Subcutaneous abdominal adipose tissue (tissue), 5 donors: ENCODE measurements around the gene MT1A.
"Not testable (repeated sequence)": the region's sequence is repeated elsewhere in the genome, so short reads cannot be mapped to it uniquely, and the experiment has no call there.

ENCODE experiments used
- H3K27ac ChIP-seq: one replicate; pipeline ENCODE4 v1.7.0; 2013; ENCODE audit warnings: low read depth, mild to moderate bottlenecking, inconsistent platforms, low read length, moderate library complexity
- H3K27me3 ChIP-seq, 5 donors: one replicate each; pipeline ENCODE4 v1.7.0; 2013; ENCODE audit warnings: low read length in 5 of 5, inconsistent platforms in 1 of 5; ENCODE audit not compliant: control insufficient read depth in 5 of 5, insufficient read depth in 4 of 5
- H3K36me3 ChIP-seq, 5 donors: one replicate each; pipeline ENCODE4 v1.7.0; 2013; ENCODE audit warnings: low read length in 5 of 5; ENCODE audit not compliant: control insufficient read depth in 5 of 5, insufficient read depth in 5 of 5
- H3K4me1 ChIP-seq, 5 donors: one replicate each; pipeline ENCODE4 v1.7.0; 2013; ENCODE audit warnings: low read length in 5 of 5, mild to moderate bottlenecking in 3 of 5, moderate library complexity in 1 of 5; ENCODE audit not compliant: control insufficient read depth in 5 of 5, insufficient read depth in 5 of 5
- H3K4me3 ChIP-seq, 5 donors: one replicate each; pipeline ENCODE4 v1.7.0; 2013; ENCODE audit warnings: low read length in 5 of 5, low read depth in 1 of 5
- H3K9ac ChIP-seq, 5 donors: one replicate each; pipeline ENCODE4 v1.7.0; 2013; ENCODE audit warnings: low read length in 5 of 5, mild to moderate bottlenecking in 4 of 5, moderate library complexity in 3 of 5
- H3K9me3 ChIP-seq, 5 donors: one replicate each; pipeline ENCODE4 v1.7.0; 2013; ENCODE audit warnings: low read length in 5 of 5; ENCODE audit not compliant: control insufficient read depth in 5 of 5
- donor health status: healthy.
- donor health status: healthy.
- donor health status: healthy.
- donor health status: healthy.
- donor health status: healthy.

The MT1A gene

DNA sequence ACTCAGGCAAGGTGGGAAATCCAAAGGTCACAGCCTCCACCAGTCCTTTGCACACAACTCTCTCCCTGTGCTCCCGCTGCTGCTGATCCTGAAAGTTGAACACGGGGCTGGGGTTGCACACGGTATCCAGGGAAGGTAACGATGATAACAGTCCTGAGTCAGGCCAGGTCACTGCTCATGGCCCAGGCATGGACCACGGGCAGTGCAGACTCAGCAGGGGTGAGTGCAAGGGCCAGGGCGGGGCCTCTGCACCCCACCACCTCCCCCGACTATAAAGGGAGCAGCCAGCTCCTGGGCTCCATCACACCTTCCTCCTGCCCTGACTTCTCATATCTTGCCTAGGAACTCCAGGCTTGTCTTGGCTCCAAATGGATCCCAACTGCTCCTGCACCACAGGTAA, 13.1 kb downstream of the MT1A start, which contains the start of gene MT1B:
MT1B (plus strand) TSS at position 301 of the 400 bp plus-strand sequence; CDS start at position 369, 68 bp downstream.
- Histone ChIP-seq H3K36me3 (no peaks in the 10 kb centered on the region), H3K9me3 (no peaks in the 10 kb centered on the region), H3K4me3 (no peak within 1 kb of the TSS), H3K27ac (no peak within 1 kb of the TSS), H3K9ac (no peak within 1 kb of the TSS), H3K27me3 (peaks cover 0 to 6% (median 3%) of the 10 kb centered on the region in 5 donors), H3K4me1 (peaks cover 0 to 37% (median 34%) of the 10 kb centered on the region in 5 donors)

DNA sequence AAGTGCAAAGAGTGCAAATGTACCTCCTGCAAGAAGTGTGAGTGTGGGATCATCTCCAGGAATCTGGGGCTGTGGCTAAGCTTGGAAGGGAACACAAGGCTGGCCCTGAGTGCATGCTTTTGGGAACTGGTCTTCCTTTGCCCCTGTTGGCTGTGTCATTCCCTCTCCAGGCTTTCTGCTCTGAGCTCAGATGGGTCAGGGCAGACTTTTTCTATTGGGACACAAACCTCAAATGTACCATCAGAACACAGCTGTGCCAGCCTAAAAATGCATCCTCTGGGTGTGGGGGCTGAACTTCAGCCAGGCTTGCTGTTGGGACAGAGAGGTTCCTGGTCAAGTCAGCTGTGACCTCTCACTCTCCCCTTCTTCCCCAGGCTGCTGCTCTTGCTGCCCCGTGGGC, 14.1 kb downstream of the MT1A start:
- Histone ChIP-seq H3K9ac (no peak overlapping the region), H3K27me3 (peaks cover 0 to 5% (median under 1%) of the 10 kb centered on the region in 5 donors), H3K9me3 (no peaks in the 10 kb centered on the region), H3K4me1 (peaks cover 2 to 37% (median 35%) of the 10 kb centered on the region in 5 donors), H3K36me3 (no peaks in the 10 kb centered on the region), H3K27ac (no peak overlapping the region), H3K4me3 (no peak overlapping the region)

DNA sequence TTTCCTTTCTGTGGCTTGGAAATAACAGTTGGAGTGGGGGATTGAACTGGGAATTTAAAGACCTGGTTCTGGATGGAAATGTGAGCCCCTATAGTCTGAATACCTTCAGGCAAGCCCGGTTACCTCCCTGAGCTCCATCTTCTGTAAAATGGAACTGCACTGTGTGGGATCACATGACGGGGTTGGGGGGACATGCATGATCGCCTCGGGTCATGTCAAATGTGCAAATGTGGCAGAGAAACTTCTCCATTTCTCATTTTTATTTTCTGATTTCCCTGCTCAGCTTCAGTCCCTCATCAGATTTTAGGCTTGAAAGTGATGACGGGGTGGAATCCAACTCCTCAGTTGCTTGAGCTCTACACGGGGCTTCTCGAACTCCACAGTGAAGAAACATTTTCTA, 14.8 kb downstream of the MT1A start:
- Histone ChIP-seq H3K27ac (no peak overlapping the region), H3K9me3 (no peaks in the 10 kb centered on the region), H3K4me1 (peaks cover 4 to 39% (median 36%) of the 10 kb centered on the region in 5 donors), H3K36me3 (no peaks in the 10 kb centered on the region), H3K9ac (no peak overlapping the region), H3K27me3 (peaks cover 0 to 3% (median 0%) of the 10 kb centered on the region in 5 donors), H3K4me3 (no peak overlapping the region)

DNA sequence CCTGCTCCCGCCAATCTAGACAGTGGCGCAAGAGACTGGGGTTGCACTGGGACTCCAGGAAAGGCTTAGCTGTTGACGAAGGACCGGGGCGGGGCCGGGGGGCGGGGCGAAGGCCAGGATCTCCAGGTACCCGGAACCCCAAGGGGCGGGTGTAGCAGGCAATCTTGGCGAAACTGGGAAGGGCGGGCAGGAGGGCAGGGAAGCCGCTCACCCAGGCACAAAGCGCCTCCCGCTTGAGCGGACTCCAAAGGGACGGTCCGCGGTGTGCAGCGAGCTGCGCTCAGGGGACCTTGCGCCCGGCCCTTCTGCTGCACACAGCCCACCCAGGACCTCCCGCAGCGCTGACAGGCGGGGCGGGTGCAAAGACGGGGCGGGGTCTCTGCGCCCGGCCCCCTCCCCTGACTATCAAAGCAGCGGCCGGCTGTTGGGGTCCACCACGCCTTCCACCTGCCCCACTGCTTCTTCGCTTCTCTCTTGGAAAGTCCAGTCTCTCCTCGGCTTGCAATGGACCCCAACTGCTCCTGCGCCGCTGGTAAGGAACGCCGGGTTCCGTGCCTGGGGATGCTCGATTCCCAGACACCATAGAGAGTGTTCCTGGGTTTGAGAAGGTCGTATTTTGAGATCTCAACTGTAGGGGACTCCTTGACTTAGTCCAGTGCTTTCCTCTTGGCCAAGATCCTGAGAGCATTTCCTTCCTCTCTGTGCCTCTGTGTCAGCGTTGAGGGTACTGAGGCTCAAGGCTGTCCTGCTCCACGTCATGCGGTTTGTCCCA, 19.3 kb downstream of the MT1A start, which contains the start of gene MT1F:
MT1F (plus strand) TSS at position 405 of the 772 bp plus-strand sequence; CDS start at position 505, 100 bp downstream.
- H3K27ac ChIP-seq, result no peak within 1 kb of the TSS
- H3K9me3 ChIP-seq, result no peaks in the 10 kb centered on the region
- H3K27me3 ChIP-seq, result peaks cover 2 to 8% (median 6%) of the 10 kb centered on the region in 5 donors
- no peaks in the 10 kb centered on the region for H3K36me3 ChIP-seq
- H3K9ac ChIP-seq, result peak within 1 kb of the TSS in 3 of 5 donors; percentile 46 to 57 (median 48)
- H3K4me1 ChIP-seq, result peaks cover 5 to 29% (median 24%) of the 10 kb centered on the region in 5 donors
- peak within 1 kb of the TSS; percentile 59 to 71 (median 66) for H3K4me3 ChIP-seq

DNA sequence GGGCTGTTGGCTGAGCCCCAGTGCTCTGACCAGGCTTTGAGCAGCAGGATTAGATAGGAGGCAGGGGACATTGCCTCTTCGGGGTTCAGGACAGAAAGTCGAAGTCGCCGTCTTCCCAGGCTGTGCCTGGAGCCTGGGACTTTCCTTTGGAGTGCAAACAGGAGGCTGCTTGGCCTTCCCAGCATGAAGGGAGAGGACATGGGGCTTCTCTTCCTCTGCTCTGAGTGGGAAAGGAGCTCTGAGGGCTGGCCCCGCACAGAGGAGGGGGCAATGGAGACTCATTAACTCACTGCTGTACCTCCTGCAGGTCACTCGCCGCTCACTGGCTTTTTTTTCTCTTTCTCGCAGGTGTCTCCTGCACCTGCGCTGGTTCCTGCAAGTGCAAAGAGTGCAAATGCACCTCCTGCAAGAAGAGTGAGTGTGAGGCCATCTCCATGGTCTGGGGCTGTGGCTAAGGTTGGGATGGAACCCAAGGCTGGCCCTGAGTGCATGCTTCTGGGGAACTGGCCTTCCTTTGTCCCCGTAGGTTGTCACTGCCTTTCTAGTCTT, 19.9 kb downstream of the MT1A start:
- Histone ChIP-seq H3K9me3 (no peaks in the 10 kb centered on the region), H3K36me3 (no peaks in the 10 kb centered on the region), H3K27ac (no peak overlapping the region), H3K4me1 (peaks cover 5 to 22% (median 18%) of the 10 kb centered on the region in 5 donors), H3K9ac (peak overlapping the region in 3 of 5 donors; percentile 46 to 57 (median 48)), H3K27me3 (peaks cover 4 to 13% (median 11%) of the 10 kb centered on the region in 5 donors), H3K4me3 (peak overlapping the region; percentile 59 to 71 (median 66))

DNA sequence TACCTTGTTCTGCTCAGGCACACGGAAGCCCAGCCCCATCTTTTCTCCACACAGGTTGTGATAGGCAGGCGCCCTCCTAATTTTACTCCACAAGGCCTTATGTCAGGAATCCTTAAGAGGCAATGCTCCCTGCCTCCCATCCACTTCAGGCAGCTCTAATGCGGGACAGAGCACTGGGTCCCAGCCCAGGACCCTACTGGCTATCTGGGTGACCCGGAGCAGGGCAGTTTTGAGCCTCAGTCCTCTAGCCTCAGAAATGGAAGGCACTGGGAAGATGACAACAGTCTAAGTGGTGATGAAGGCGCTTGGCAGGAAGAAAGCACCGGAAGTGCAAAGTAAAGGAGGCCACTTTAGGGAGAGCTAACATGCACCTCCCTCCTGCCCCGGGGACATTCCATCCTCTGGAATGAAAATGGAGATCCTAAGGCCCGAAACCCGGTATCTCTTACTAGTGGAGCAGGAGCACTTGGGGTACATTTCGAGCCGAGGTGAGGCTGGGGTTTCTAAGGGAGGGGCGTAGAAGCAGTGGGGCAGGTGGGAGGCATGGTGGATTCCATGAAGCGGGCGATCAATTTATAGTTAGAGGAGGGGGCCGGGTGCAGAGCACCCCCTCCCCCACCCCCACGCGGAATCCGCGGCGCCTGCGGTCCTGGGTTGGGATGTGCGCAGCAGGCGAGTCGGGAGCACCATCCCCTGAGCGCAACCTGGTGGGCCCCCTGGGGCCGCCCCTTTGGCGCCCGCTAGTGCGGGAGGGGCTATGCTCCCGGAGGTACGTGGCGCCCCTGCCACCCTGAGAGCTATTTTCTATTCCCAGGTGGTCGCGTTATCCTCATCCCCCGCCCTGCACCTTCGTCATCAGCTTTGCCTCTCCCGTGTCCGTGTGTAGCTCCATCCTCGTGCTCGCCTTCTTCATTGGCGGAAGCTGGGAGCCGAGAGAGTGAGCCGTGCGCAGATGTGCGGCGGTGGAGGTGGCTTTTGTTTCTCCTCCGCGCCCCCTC, 24.2 kb downstream of the MT1A start:
- Histone ChIP-seq H3K9ac (no peak overlapping the region), H3K4me1 (peaks cover 3 to 18% (median 14%) of the 10 kb centered on the region in 5 donors), H3K27me3 (peaks cover 4 to 17% (median 13%) of the 10 kb centered on the region in 5 donors), H3K9me3 (no peaks in the 10 kb centered on the region), H3K36me3 (no peaks in the 10 kb centered on the region), H3K4me3 (no peak overlapping the region), H3K27ac (no peak overlapping the region)

DNA sequence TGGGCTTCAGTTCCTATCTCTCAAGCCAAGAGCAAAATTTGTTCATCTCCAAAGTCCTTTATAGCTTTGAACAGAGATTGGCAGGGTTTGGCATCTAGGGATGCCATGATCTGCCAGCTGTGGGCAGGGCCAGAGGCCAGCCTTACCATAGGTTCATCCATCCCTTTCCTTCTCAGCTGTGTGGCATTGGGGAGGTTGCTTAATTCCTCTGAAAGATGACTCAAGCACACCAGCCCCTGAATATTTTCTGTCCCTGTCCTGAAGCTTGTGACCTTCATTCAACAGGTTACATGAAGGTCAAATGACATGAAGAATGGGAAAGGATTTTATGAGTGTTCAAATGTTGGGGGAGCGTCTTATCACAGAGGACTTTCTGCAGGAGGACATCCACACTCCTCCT, 26.0 kb downstream of the MT1A start:
- Histone ChIP-seq H3K27ac (no peak overlapping the region), H3K4me3 (no peak overlapping the region), H3K9me3 (no peaks in the 10 kb centered on the region), H3K36me3 (no peaks in the 10 kb centered on the region), H3K4me1 (peaks cover 0 to 17% (median 11%) of the 10 kb centered on the region in 5 donors), H3K27me3 (peaks cover 4 to 30% (median 26%) of the 10 kb centered on the region in 5 donors), H3K9ac (no peak overlapping the region)

DNA sequence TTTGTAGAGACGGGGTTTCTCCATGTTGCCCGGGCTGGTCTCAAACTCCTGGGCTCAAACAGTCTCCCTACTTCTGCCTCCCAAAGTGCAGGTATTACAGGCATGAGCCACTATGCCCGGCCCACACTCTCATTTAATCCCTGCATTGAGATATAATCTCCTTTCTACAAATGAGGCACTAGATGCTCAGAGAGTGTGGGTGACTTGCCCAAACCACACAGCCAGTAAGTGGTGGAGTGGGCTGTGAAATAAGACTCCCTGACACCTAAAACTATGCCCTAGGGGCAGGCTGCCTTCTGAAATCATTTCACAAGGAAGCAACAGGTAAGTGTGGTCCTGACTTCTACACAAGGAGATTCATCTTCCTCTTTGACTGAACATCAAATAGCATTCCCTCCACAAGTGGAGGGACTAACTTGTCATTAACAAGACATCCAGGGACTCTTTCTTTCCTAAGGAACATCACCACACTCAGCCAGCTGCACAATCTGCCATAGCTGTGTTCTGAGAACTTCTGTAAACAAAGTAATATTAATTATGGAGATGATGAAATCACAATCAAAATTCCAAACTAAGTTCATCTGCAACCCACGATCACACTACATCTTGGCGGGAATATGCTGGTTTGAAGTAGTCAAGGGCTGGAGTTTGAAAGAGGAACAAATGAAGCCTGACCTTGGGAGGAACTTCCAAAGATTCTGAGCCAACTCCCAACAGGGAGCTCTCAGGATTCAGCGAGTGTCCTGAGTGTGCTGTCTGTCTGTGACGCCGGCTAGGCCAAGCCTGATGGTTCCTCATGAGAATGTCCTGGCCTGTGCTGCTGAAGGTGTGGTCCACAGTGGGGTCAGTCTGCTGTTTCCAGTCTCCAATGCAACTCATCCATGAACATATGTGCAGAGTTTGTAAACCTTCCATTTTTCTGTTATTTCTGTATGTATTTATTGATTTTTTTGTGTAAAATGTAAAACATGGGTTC, 27.1 kb downstream of the MT1A start:
- H3K9me3 ChIP-seq, H3K9ac ChIP-seq, H3K27ac ChIP-seq, H3K36me3 ChIP-seq, H3K4me3 ChIP-seq: not testable (repeated sequence)
- peaks cover 0 to 24% (median 17%) of the 10 kb centered on the region in 5 donors for H3K4me1 ChIP-seq
- peaks cover 4 to 39% (median 26%) of the 10 kb centered on the region in 5 donors for H3K27me3 ChIP-seq
